SK-N-SH (cell line): ENCODE measurements around the gene ATXN7L3. TPM values are rescaled to one million over a fixed set of nuclear protein-coding genes. Genes with fewer than 3 reads are reported as not detected.

Experiments used
- CTCF ChIA-PET: fragments of 300-600, 350-600 bp; formaldehyde crosslinking; extraction: SDS; loops from one replicate; lab custom pipeline; 2021; lab: Yijun Ruan, JAX
- POLR2A ChIA-PET: fragments of 350-600 bp; sonication (Branson Sonifier 250); formaldehyde crosslinking; extraction: SDS; loops from one replicate; lab custom pipeline; 2020; ENCODE audit warnings: antibody characterized with exemption, inconsistent platforms; lab: Yijun Ruan, JAX
- DNase-seq: peaks from one replicate; pipeline ENCODE4 v3.0.0; 2012
- H2AFZ ChIP-seq: fragments of 200-600 bp; sonication (generic); 2 replicates; pipeline ENCODE4 v1.8.1; 2016; ENCODE audit warnings: antibody characterized with exemption, mild to moderate bottlenecking, low read depth
- H3F3A ChIP-seq: fragments of 200-600 bp; sonication (generic); replicated peaks from 2 replicates; pipeline ENCODE3; 2016; ENCODE audit warnings: antibody characterized with exemption, mild to moderate bottlenecking; ENCODE audit not compliant: insufficient read depth
- H3K27ac ChIP-seq, 2 experiments: fragments of 200-500 bp in 1 of 2; fragments of 200-600 bp in 1 of 2; sonication (Bioruptor generic) in 1 of 2; sonication (generic), shearing (Covaris generic) in 1 of 2; 2 replicates each; pipeline versions ENCODE4 v1.5.1 to v1.6.1; 2014 to 2016; ENCODE audit warnings: low read depth in 2 of 2, inconsistent platforms in 1 of 2, low read length in 1 of 2, mild to moderate bottlenecking in 1 of 2, mixed read lengths in 1 of 2
- H3K27me3 ChIP-seq: fragments of 200-600 bp; sonication (generic), shearing (Covaris generic); 2 replicates; pipeline ENCODE4 v1.6.1; 2016; ENCODE audit warnings: mixed run types; ENCODE audit not compliant: insufficient read depth
- H3K36me3 ChIP-seq, 2 experiments: fragments of 200-500 bp in 1 of 2; fragments of 200-600 bp in 1 of 2; sonication (Bioruptor generic) in 1 of 2; sonication (generic) in 1 of 2; replicated peaks in 1 of 2; 2 replicates each; pipeline versions ENCODE3 to v1.5.1; 2014 to 2016; ENCODE audit warnings: low read length in 1 of 2, mild to moderate bottlenecking in 1 of 2; ENCODE audit not compliant: insufficient read depth in 2 of 2, control insufficient read depth in 1 of 2
- H3K4me1 ChIP-seq, 2 experiments: fragments of 200-500 bp in 1 of 2; fragments of 200-600 bp in 1 of 2; sonication (Bioruptor generic) in 1 of 2; sonication (generic), shearing (Covaris generic) in 1 of 2; 2 replicates each; pipeline versions ENCODE4 v1.5.1 to v1.6.1; 2014 to 2016; ENCODE audit warnings: low read depth in 1 of 2, low read length in 1 of 2, mixed run types in 1 of 2; ENCODE audit not compliant: insufficient read depth in 2 of 2, control insufficient read depth in 1 of 2
- H3K4me2 ChIP-seq: fragments of 200-600 bp; sonication (generic), shearing (Covaris generic); 2 replicates; pipeline ENCODE4 v1.6.1; 2017; ENCODE audit warnings: mixed run types
- H3K4me3 ChIP-seq, 2 experiments: fragments of 200-500 bp in 1 of 2; fragments of 200-600 bp in 1 of 2; sonication (Bioruptor generic) in 1 of 2; sonication (generic), shearing (Covaris generic) in 1 of 2; 2 replicates each; pipeline versions ENCODE4 v1.5.1 to v1.8.1; 2014 to 2016; ENCODE audit warnings: low read depth in 2 of 2, inconsistent platforms in 1 of 2, low read length in 1 of 2, mild to moderate bottlenecking in 1 of 2, mixed read lengths in 1 of 2, moderate library complexity in 1 of 2
- H3K79me2 ChIP-seq: fragments of 200-600 bp; sonication (generic); 2 replicates; pipeline ENCODE4 v1.8.1; 2017; ENCODE audit warnings: mild to moderate bottlenecking; ENCODE audit not compliant: insufficient read depth
- H3K9ac ChIP-seq: fragments of 200-600 bp; sonication (generic); 2 replicates; pipeline ENCODE4 v1.6.1; 2017; ENCODE audit warnings: mixed run types
- H3K9me2 ChIP-seq: fragments of 200-600 bp; sonication (generic); 2 replicates; pipeline ENCODE4 v1.6.1; 2017; ENCODE audit warnings: mixed run types
- H3K9me3 ChIP-seq: fragments of 200-600 bp; sonication (generic); 2 replicates; pipeline ENCODE4 v1.6.1; 2017; ENCODE audit warnings: mixed run types, mild to moderate bottlenecking, moderate library complexity
- H4K20me1 ChIP-seq: fragments of 200-600 bp; sonication (generic); 2 replicates; pipeline ENCODE4 v1.6.1; 2017; ENCODE audit warnings: mild to moderate bottlenecking, mixed run types; ENCODE audit not compliant: insufficient read depth
- EP300 ChIP-seq, 2 experiments: IDR thresholded peaks; 2 replicates each; pipeline versions ENCODE4 v1.4.0 to v1.6.1; 2012; ENCODE audit warnings: borderline replicate concordance in 1 of 2, low read depth in 1 of 2, low read length in 1 of 2
- EZH2phosphoT487 ChIP-seq: fragments of 200-600 bp; sonication (generic); IDR thresholded peaks from 2 replicates; pipeline ENCODE4 v1.6.1; 2017; ENCODE audit warnings: low read depth, mixed run types, mild to moderate bottlenecking, antibody characterized with exemption, moderate library complexity, borderline replicate concordance
- FOSL2 ChIP-seq: IDR thresholded peaks from 2 replicates; pipeline ENCODE4 v1.4.0; 2012; ENCODE audit warnings: low read depth, mild to moderate bottlenecking, moderate library complexity, borderline replicate concordance
- FOXM1 ChIP-seq: IDR thresholded peaks from 2 replicates; pipeline ENCODE4 v1.4.0; 2012; ENCODE audit warnings: low read depth, mild to moderate bottlenecking
- GATA2 ChIP-seq: sonication (generic); formaldehyde crosslinking; IDR thresholded peaks from 2 replicates; pipeline ENCODE4 v1.5.0; 2020; ENCODE audit warnings: mild to moderate bottlenecking, missing genetic modification reagents
- IRF3 ChIP-seq: fragments of 150-350 bp; IDR thresholded peaks from 2 replicates; pipeline ENCODE4 v1.6.1; 2016; ENCODE audit warnings: mild to moderate bottlenecking, low read depth, low read length
- JUND ChIP-seq: IDR thresholded peaks from 2 replicates; pipeline ENCODE4 v1.4.0; 2012
- PBX3 ChIP-seq: IDR thresholded peaks from 2 replicates; pipeline ENCODE4; 2012
- RCOR1 ChIP-seq: fragments of 150-350 bp; IDR thresholded peaks from 2 replicates; pipeline ENCODE4 v1.6.1; 2017; ENCODE audit warnings: antibody characterized with exemption, low read length
- RFX5 ChIP-seq: IDR thresholded peaks from 2 replicates; pipeline ENCODE4 v1.6.1; 2012; ENCODE audit warnings: mild to moderate bottlenecking, improper control_type of control experiment, low read length
- SIN3A ChIP-seq: IDR thresholded peaks from 2 replicates; pipeline ENCODE4 v1.6.1; 2012; ENCODE audit warnings: low read depth, mild to moderate bottlenecking, low read length, moderate library complexity, borderline replicate concordance
- SMC3 ChIP-seq: IDR thresholded peaks from 2 replicates; pipeline ENCODE4 v1.6.1; 2012; ENCODE audit warnings: low read depth, low read length, improper control_type of control experiment
- TAF1 ChIP-seq: IDR thresholded peaks from 2 replicates; pipeline ENCODE4 v1.6.1; 2012; ENCODE audit warnings: low read depth, mild to moderate bottlenecking, low read length, moderate library complexity, borderline replicate concordance
- TCF12 ChIP-seq: IDR thresholded peaks from 2 replicates; pipeline ENCODE4 v1.4.0; 2012
- TEAD4 ChIP-seq: IDR thresholded peaks from 2 replicates; pipeline ENCODE4 v1.4.0; 2012; ENCODE audit warnings: mild to moderate bottlenecking, borderline replicate concordance; ENCODE audit not compliant: insufficient read depth
- WGBS: methylation state at CpG from one replicate; pipeline ENCODE4 v1.1.6; 2017; ENCODE audit warnings: low lambda C conversion rate; 5-methylcytosine and 5-hydroxymethylcytosine counted together
- polyA plus RNA-seq, 3 experiments: library from polyadenylated mRNA; depleted of rRNA; stranded (reverse); fragments of >200 nt; gene quantifications; 2 replicates each; pipeline ENCODE4 v1.2.3, GENCODE V29; 2012
- TF ChIP-seq, protein P1 (sequence below): IDR thresholded peaks from 2 replicates; pipeline ENCODE4 v1.6.1; 2012; ENCODE audit warnings: mild to moderate bottlenecking, low read depth, low read length, moderate library complexity

ATXN7L3 gene
- polyA plus RNA-seq, 1 of the 3 experiments (the other 2 are of a cell fraction) = 47.7 TPM

DNA sequence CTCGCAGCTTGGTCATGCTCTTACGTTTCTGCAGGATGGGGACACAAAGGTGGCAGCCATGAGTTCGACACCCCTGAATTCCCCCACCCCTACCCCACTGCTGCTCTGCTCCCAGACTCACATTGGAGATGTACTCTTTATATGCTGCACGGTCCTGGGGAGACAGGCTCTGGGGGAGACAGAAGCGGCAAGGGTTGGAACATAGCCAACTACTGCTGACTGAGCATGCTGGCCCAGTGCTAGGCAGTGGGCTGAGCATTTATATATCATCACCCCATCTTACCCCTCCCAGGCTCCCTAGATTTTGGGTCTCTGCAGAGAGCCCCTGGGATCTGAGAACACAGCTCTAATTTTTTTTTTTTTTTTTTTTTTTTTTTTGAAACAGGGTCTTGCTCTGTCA, 8.1 kb upstream of the ATXN7L3 start:
- no peaks in the 10 kb centered on the region for H3K9me2 ChIP-seq
- peaks cover 42% of the 10 kb centered on the region for H3F3A ChIP-seq
- ChIA-PET POLR2A (no interaction called here), CTCF (interaction anchor here (1.0 to 6.7 kb wide), 4 partner anchors 9 to 143 kb away, joined by 4 to 57 read pairs (median 8); no protein-coding TSS in a partner anchor)
- WGBS = 97% methylated on average over 3 of the region's 5 CpGs
- no peak for DNase-seq
- H3K9me3 ChIP-seq = no peaks in the 10 kb centered on the region
- peaks cover 7 to 12% of the 10 kb centered on the region in 2 experiments; a peak in 3 of 4 replicates for H3K4me1 ChIP-seq
- no peak overlapping the region for H3K9ac ChIP-seq
- H2AFZ ChIP-seq = no peak overlapping the region
- no peaks in the 10 kb centered on the region for H3K27me3 ChIP-seq
- no peaks in the 10 kb centered on the region for H3K79me2 ChIP-seq
- no peaks in the 10 kb centered on the region; the same call in 1 of the 2 replicates for H4K20me1 ChIP-seq
- H3K4me3 ChIP-seq = no peak overlapping the region
- no peak for TF ChIP-seq TEAD4
- no peak for TF ChIP-seq FOXM1
- TF ChIP-seq TCF12 = no peak
- TF ChIP-seq PBX3 = no peak
- TF ChIP-seq RCOR1 = no peak
- TF ChIP-seq SMC3 = no peak
- TF ChIP-seq EP300 (IDR thresholded peaks at IDR 0.05; ENCODE audit: borderline replicate concordance in 1 of 2, low read depth in 1 of 2, low read length in 1 of 2) = no peak
- no peak for TF ChIP-seq TAF1
- no peak for TF ChIP-seq EZH2phosphoT487
- no peak for TF ChIP-seq FOSL2
- TF ChIP-seq, protein P1, sequence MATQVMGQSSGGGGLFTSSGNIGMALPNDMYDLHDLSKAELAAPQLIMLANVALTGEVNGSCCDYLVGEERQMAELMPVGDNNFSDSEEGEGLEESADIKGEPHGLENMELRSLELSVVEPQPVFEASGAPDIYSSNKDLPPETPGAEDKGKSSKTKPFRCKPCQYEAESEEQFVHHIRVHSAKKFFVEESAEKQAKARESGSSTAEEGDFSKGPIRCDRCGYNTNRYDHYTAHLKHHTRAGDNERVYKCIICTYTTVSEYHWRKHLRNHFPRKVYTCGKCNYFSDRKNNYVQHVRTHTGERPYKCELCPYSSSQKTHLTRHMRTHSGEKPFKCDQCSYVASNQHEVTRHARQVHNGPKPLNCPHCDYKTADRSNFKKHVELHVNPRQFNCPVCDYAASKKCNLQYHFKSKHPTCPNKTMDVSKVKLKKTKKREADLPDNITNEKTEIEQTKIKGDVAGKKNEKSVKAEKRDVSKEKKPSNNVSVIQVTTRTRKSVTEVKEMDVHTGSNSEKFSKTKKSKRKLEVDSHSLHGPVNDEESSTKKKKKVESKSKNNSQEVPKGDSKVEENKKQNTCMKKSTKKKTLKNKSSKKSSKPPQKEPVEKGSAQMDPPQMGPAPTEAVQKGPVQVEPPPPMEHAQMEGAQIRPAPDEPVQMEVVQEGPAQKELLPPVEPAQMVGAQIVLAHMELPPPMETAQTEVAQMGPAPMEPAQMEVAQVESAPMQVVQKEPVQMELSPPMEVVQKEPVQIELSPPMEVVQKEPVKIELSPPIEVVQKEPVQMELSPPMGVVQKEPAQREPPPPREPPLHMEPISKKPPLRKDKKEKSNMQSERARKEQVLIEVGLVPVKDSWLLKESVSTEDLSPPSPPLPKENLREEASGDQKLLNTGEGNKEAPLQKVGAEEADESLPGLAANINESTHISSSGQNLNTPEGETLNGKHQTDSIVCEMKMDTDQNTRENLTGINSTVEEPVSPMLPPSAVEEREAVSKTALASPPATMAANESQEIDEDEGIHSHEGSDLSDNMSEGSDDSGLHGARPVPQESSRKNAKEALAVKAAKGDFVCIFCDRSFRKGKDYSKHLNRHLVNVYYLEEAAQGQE = no peak
- TF ChIP-seq IRF3 = no peak
- no peak for TF ChIP-seq GATA2 (CRISPR knock-in tag)
- TF ChIP-seq SIN3A = no peak
- no peak for TF ChIP-seq RFX5
- TF ChIP-seq JUND = no peak
- H3K36me3 ChIP-seq = peaks cover 29 to 50% of the 10 kb centered on the region in 2 experiments
- no peak overlapping the region for H3K27ac ChIP-seq
- H3K4me2 ChIP-seq = no peak overlapping the region
